Brain microvascular endothelial cell (primary cell): ENCODE measurements around the gene ELMO1.

ENCODE experiments used
- DNase-seq: peaks from one replicate; pipeline ENCODE4 v3.0.0-alpha.2; 2020
- H3K27ac ChIP-seq: fragments of 250-450 bp; sonication (Bioruptor Pico); 2 replicates; pipeline ENCODE4 v1.5.1; 2020; ENCODE audit warnings: mild to moderate bottlenecking, moderate library complexity
- H3K27me3 ChIP-seq: fragments of 250-450 bp; sonication (Bioruptor Pico); replicated peaks from 2 replicates; pipeline ENCODE4 v1.5.1; 2020; ENCODE audit warnings: mild to moderate bottlenecking
- H3K36me3 ChIP-seq: fragments of 250-450 bp; sonication (Bioruptor Pico); replicated peaks from 2 replicates; pipeline ENCODE4 v1.5.1; 2020; ENCODE audit warnings: mild to moderate bottlenecking
- H3K4me3 ChIP-seq: 2 replicates; pipeline ENCODE4 v1.5.1; 2011; ENCODE audit warnings: low read depth, mild to moderate bottlenecking, control low read depth, low read length, moderate library complexity
- in situ Hi-C: cut with HindIII; loops from 2 replicates; pipeline ENCODE4 v1.10.0; 2017; ENCODE audit warnings: low sequenced_read_pairs, low pct_ligation_motif_present
- TF ChIP-seq, protein P1 (sequence below): IDR thresholded peaks from 2 replicates; pipeline ENCODE4 v1.5.1; 2011; ENCODE audit warnings: low read depth, mild to moderate bottlenecking, moderate library complexity, low read length, control low read depth, inconsistent platforms; ENCODE audit errors: missing control alignments

The ELMO1 gene

DNA sequence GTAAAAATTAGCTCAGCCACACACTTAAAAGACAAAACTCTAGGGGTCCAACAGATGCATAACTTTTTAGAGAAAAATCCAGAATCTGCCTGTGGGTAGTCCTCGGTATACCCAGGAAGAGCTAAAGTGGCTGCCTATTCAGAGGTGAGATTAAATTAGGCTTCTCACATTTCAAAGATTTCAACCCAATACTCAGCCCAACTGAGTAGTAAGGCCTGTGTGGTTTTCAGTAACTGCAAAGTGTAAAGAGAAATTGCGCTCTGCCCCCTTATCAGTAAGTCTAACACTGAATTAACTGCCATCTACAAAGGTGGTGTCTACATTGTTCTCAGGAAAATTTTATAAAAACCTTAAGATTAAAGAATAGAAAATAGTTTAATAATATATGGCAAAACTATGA lies 88.2 kb downstream of the ELMO1 start:
- H3K27me3 ChIP-seq = no peaks in the 10 kb centered on the region
- H3K36me3 ChIP-seq = no peaks in the 10 kb centered on the region
- H3K4me3 ChIP-seq = no peak overlapping the region
- H3K27ac ChIP-seq = no peak overlapping the region
- no peak for DNase-seq
- TF ChIP-seq, protein P1, sequence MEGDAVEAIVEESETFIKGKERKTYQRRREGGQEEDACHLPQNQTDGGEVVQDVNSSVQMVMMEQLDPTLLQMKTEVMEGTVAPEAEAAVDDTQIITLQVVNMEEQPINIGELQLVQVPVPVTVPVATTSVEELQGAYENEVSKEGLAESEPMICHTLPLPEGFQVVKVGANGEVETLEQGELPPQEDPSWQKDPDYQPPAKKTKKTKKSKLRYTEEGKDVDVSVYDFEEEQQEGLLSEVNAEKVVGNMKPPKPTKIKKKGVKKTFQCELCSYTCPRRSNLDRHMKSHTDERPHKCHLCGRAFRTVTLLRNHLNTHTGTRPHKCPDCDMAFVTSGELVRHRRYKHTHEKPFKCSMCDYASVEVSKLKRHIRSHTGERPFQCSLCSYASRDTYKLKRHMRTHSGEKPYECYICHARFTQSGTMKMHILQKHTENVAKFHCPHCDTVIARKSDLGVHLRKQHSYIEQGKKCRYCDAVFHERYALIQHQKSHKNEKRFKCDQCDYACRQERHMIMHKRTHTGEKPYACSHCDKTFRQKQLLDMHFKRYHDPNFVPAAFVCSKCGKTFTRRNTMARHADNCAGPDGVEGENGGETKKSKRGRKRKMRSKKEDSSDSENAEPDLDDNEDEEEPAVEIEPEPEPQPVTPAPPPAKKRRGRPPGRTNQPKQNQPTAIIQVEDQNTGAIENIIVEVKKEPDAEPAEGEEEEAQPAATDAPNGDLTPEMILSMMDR = no peak
- in situ Hi-C loops = no loop called here

DNA sequence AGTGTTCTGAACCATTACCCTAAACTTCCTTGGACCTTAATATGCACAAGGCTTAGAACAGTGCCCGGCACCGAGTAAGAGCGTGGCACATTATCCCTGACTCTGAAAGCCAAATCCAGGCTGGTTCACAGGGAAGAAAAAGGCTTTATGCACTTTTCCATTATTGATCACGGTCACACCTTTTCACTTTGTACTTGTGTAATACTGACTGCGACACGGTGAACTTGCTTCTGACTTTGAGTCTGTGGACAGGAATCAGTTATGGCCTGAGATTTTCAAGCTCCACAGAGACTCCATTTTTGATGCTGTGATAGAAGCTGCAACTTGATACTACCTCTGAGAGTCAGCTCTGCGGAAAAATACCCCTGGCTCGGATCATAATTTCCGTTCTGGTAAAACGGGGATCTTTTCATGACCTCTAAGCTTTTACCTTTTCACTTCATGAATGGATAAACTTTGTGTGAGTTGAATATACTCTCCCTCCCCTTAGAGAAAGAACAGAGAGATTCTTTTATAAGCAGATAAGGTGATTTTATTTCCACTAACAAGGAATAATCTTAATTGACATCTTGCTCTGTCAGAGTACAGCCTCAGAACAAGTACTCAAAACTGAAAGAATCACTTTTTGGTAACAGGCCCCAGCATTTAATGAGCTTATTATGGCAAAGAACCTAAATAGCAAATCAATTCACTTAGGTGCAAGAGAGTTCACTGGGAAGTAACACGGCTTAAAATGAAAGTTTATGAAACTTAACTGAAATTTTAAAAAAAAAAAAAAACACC lies 88.8 kb downstream of the ELMO1 start:
- TF ChIP-seq, protein P1 = no peak
- H3K27me3 ChIP-seq = no peaks in the 10 kb centered on the region
- no peak overlapping the region for H3K27ac ChIP-seq
- in situ Hi-C loops = no loop called here
- no peaks in the 10 kb centered on the region for H3K36me3 ChIP-seq
- no peak for DNase-seq
- H3K4me3 ChIP-seq = no peak overlapping the region

DNA sequence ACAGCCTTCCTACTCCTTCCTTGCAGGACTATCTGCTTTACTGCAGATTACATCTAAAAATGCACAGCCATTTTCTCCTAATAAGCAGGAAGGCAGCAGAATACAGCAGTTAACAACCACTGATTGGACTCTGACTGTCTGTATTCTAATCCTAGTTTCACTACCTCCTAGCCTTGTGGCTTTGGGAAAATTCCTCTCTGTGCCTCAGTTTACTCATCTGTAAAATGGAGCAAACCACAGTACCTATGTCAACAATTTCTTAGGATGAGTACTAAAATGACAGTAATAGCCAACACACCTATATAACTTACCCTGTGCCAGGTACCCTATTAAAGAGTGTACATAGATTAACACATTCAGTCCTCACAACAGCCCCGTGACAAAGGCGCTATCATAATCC lies 89.5 kb downstream of the ELMO1 start:
- Histone ChIP-seq H3K27ac (no peak overlapping the region), H3K36me3 (no peaks in the 10 kb centered on the region), H3K27me3 (no peaks in the 10 kb centered on the region), H3K4me3 (no peak overlapping the region)
- DNase-seq = no peak
- TF ChIP-seq, protein P1 = no peak
- in situ Hi-C loops = no loop called here

DNA sequence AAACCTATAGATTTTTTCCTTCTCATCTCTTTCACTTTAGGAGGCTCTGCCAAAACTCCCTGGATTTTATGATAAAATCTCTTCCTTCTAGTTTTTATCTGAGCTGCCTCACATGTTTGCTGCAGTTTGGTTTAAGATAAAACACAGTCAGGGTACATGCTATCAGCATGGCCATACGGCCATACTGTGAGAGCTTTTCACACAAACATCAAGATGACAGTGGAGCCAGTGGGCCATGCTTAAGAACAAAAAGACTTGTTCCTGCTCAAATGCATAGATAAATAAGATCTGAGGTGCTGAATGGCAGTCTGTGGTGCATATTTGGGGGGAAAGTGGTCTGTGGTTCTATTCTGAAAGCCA lies 91.0 kb downstream of the ELMO1 start:
- Histone ChIP-seq H3K27me3 (no peaks in the 10 kb centered on the region), H3K36me3 (no peaks in the 10 kb centered on the region), H3K4me3 (no peak overlapping the region), H3K27ac (no peak overlapping the region)
- DNase-seq = no peak
- in situ Hi-C loops = no loop called here
- TF ChIP-seq, protein P1 = no peak

DNA sequence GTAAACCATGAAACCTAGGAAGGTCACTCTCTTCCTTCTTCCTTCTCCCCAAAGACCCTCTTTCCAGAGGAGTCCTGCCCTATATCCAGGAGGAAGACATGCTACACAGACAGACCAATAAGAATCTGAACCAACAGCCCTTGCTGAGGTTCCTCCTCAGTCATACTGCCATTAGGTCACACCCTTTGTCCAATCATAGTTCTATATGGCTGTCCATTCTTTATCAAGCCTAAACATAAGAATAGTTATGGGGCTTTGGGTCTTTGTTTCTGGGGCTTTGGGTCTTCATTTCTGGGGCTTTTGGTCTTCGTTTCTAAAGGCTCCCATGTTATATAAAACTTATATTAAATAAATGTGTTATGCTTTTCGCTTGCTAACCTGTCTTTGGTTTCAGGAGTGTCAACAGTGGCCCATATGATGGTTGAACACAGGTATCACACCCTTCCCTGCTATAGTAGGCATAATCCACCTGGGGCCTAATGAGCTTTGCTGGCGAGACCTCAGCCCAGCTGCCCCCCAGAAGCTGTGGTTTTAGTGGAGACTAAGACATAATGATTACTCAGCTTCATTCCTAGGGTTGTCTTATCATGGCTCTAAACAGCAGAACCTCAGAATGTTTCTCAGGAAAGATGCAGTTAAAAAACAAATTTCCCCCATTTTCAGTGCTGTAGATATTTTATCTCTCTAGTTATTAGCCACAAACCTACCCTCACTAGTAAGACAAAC lies 91.6 kb downstream of the ELMO1 start:
- Histone ChIP-seq H3K27ac (no peak overlapping the region), H3K4me3 (no peak overlapping the region), H3K36me3 (no peaks in the 10 kb centered on the region), H3K27me3 (no peaks in the 10 kb centered on the region)
- TF ChIP-seq, protein P1 = no peak
- DNase-seq = no peak
- in situ Hi-C loops = no loop called here
